Limb (tissue), 2 donors: Measurements from ENCODE around the gene MB.

Source experiments
- DNase-seq, 2 donors: peaks; one replicate each; pipeline ENCODE4 v3.0.0-alpha.2; 2016; ENCODE audit errors: extremely low spot score in 2 of 2

Gene MB

GRCh38 chr22:35597692-35598395 is 19.3 kb downstream of the MB start:
- no peak for DNase-seq

DNA sequence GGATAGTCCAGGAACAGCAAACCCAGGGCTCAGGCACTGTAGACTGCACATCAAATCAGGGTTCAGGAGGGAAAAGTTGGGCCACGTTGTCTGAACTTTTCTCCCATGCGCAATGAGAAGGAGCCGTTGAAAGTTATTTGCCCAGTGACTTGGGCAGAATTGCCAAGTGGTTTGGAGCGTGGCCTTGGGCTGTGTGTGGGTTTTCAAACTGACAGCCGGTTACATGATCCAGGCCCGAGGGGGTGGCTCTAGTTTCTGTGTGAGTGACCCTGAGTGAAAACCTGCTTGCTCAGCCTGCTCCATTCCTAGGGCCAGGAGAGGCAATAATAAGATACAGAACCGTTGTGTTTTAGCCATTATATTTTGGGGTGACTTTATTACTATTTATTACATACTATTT is 20.3 kb downstream of the MB start:
- no peak for DNase-seq

DNA sequence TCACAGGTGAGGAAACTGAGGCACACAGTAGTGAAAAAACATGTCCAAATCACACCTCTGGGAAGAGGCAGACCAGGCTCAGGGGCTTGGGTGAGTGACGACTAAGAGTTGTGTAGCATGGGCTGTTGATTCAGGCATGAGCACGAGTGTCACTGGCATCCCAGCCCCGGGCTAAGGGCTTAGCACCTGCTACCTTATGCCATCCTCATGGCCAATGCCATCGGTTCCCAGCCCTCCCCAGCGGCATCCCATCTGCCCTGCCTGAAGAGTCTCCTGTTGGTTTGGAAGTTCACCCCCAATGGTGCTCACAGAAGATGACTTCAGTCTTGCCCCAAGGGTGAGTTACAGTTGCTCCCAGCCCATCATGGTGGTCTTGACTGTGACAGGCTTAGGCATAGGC is 22.4 kb downstream of the MB start:
- DNase-seq = no peak

DNA sequence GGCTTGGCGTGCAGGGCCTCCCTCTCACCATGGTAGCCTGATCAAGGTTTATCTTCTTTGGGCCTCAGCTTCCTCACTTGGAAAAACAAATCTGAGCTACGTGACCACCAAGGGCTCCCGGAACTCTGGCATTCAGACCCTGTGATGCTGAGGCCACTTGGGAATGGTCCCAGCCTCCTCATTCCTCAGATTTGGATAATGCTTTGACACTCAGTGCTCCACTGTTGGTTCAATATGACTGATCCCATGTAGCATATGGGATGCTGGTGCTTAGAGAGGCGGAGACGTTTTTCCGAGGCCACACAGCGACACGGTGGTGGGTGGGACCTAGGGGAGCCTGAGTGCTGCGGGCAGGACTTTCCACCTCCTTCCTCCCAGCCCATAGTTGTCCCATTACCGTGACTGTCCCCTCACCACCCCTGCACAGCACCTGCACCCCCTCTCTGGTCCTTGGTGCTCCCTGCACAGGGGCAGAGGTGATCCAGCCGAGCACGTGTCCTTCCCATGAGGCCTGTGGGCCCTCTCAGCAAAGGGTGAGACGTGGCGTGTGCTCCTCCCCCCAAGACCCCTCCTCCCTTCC is 23.1 kb downstream of the MB start:
- DNase-seq = no peak

- DNase-seq = no peak
These were observed 23.8 kb downstream of the MB start for GRCh38 chr22:35593071-35593890.

GRCh38 chr22:35592418-35592967 is 24.6 kb downstream of the MB start:
- no peak for DNase-seq

GRCh38 chr22:35591714-35592417 is 25.3 kb downstream of the MB start:
- DNase-seq = no peak

- DNase-seq = no peak
These were observed 26.4 kb downstream of the MB start for GRCh38 chr22:35590634-35591295.

DNA sequence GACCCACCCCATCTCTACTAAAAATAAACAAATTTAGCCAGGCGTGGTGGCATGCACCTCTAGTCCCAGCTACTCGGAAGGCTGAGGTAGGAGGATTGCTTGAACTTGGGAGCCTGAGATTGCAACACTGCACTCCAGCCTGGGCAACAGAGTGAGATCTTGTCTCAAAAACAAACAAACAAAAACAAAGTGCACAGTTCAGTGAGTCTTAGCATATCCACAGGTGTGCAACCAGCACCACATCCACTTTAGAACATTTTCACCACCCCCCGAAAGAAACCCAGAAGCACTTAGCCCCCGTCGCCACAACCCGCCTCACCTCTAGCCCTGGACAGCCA is 27.4 kb downstream of the MB start:
- DNase-seq = no peak

- DNase-seq = no peak
These were observed 27.9 kb downstream of the MB start for GRCh38 chr22:35589071-35589755.

DNA sequence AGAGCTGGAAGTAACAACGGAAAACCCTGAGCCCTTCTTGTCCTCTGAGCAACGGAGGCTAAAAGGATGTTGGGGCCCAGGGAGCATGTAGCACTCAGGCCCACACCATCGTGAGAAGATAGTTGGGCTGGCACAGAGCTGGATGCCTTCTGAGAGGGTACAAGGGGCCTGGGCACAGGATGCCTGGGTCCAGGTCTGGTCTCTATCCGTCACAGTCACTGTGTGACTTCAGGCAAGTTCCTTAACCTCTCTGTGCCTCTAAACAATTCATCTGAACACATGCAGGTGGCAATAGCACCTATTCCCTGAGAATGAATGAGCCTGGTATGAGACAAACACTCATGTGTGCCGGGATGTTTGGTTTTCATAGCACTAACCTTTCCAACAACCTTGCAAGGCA is 29.2 kb downstream of the MB start:
- DNase-seq = no peak

GRCh38 chr22:35587447-35587870 is 29.7 kb downstream of the MB start:
- no peak for DNase-seq

DNA sequence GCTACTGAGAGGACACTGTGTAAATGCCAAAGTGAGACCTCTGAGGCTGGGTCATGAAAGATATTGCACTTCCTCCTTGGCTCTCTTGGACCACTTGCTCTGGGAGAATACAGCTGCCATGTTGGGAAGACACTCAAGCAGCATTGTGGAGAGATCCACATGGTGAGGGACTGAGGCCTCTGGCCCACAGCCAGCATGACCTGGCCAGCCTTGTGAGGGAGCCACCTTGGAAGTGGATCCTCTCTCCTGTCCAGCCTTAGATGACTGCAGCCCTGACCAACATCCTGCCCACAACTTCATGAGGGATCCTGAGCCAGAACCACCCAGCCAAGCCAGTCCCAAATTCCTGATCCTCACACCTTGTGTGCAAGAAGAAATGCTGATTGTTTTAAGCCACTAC is 30.4 kb downstream of the MB start:
- DNase-seq = no peak

GRCh38 chr22:35582861-35583670 is 34.1 kb downstream of the MB start:
- DNase-seq = peak; percentile 38 to 69

- DNase-seq = no peak
These were observed 34.8 kb downstream of the MB start for GRCh38 chr22:35582218-35582860.

- DNase-seq = no peak
These were observed 36.1 kb downstream of the MB start for GRCh38 chr22:35581023-35581413.

- DNase-seq = no peak
These were observed 36.6 kb downstream of the MB start for GRCh38 chr22:35580351-35581022.

- DNase-seq = no peak
These were observed 38.1 kb downstream of the MB start for GRCh38 chr22:35578836-35579575.
